ENCODE measurements around the gene OR10C1.

GRCh38 chr6:29424168-29424567 is 14.9 kb upstream of the OR10C1 start:
- TF ChIP-seq CTCF (conservative IDR thresholded peaks at IDR 0.05 in 1 of 2, IDR thresholded peaks at IDR 0.05 in 1 of 2; ENCODE audit: low read depth in 1 of 2, low read length in 2 of 2) (no peak), EZH2 (IDR thresholded peaks at IDR 0.05; ENCODE audit: low read length, missing control alignments) (no peak)
